ENCODE results near the gene TBC1D8. TPM values are rescaled to one million over a fixed set of nuclear protein-coding genes. Genes with fewer than 3 reads are reported as not detected.

TBC1D8 gene
- total RNA-seq, 2 experiments from 2014 or later = 0.29 to 0.70 TPM

DNA sequence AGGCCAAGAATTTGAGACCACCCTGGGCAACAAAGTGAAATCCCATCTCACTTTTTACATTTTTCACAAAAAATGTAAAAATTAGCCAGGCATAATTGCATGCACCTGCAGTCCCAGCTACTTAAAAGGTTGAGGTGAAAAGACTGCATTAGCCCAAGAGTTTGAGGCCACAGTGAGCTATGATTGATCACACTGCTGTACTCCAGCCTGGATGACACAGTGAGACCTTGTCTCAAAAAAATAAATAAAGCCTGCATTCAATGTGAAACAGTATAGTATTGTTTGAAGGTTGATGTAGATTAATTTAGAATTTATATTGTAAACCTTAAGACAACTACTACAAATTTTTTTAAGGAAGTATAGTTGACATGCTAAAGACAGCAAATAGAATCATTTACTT lies 53.5 kb downstream of the TBC1D8 start:
- POLR2A ChIA-PET = no interaction called here
- CTCF ChIA-PET = no interaction called here
- ATAC-seq (no peak), DNase-seq (no peak)
- Mint-ChIP-seq H3K4me1 (ENCODE audit: low read depth) (no peaks in the 10 kb centered on the region), H3K27me3 (ENCODE audit: low read depth) (peaks cover 19% of the 10 kb centered on the region), H3K9me3 (ENCODE audit: insufficient read depth) (peaks cover 7% of the 10 kb centered on the region), H3K36me3 (ENCODE audit: low read depth) (no peaks in the 10 kb centered on the region), H3K27ac (no peak overlapping the region), H3K4me3 (no peak overlapping the region)

DNA sequence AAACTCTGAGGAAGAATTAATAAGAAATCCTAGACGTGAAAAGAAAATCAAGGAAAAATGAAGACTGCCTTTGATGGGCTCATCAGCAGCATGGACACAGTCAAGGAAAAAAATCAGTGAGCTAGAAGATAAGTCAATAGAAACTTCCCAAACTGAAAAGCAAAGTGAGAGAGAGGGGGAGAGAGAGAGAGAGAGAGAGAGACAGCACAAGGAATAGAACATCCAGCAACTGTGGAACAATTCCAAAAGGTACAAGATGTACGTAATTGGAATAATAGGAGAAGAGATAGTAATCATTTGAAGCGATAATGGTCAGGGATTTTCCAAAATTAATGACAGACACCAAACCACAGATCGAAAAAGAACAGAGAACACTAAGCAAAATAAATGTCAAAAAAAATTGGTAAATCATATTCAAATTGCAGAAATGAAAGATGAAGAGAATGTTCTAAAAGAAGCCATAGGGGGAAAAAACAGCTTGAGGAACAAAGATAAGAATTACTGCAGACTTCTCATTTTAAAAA lies 54.5 kb downstream of the TBC1D8 start:
- peaks cover 19% of the 10 kb centered on the region for H3K27me3 Mint-ChIP-seq (ENCODE audit: low read depth)
- DNase-seq (no peak), ATAC-seq (no peak)
- ChIA-PET POLR2A (no interaction called here), CTCF (no interaction called here)
- no peak overlapping the region for H3K27ac Mint-ChIP-seq
- H3K36me3 Mint-ChIP-seq (ENCODE audit: low read depth) = no peaks in the 10 kb centered on the region
- no peaks in the 10 kb centered on the region for H3K4me1 Mint-ChIP-seq (ENCODE audit: low read depth)
- peaks cover 3% of the 10 kb centered on the region for H3K9me3 Mint-ChIP-seq (ENCODE audit: insufficient read depth)
- no peak overlapping the region for H3K4me3 Mint-ChIP-seq

DNA sequence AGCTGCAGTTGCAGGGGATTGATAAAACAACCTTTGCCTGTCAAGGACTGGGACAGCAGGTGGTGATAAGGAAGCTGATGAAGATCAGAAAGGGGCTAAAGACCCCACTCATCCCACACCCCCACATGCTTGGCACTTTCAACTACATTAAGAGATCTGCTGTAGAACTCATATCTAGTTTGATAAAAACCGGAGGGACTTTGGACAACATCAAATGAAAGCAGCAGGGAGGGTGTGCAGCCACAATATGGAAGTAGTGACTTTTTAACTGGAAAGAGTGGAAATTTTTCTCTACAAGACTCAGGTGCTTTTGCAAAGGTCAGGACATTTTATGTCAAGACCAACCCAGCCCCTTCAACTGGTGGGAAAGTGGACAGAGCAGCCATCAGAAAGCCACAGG lies 56.8 kb downstream of the TBC1D8 start:
- ChIA-PET POLR2A (no interaction called here), CTCF (no interaction called here)
- Mint-ChIP-seq H3K4me3 (no peak overlapping the region), H3K9me3 (ENCODE audit: insufficient read depth) (peaks cover 3% of the 10 kb centered on the region), H3K27ac (no peak overlapping the region), H3K36me3 (ENCODE audit: low read depth) (no peaks in the 10 kb centered on the region), H3K27me3 (ENCODE audit: low read depth) (peaks cover 17% of the 10 kb centered on the region), H3K4me1 (ENCODE audit: low read depth) (no peaks in the 10 kb centered on the region)
- no peak for DNase-seq
- no peak for ATAC-seq

DNA sequence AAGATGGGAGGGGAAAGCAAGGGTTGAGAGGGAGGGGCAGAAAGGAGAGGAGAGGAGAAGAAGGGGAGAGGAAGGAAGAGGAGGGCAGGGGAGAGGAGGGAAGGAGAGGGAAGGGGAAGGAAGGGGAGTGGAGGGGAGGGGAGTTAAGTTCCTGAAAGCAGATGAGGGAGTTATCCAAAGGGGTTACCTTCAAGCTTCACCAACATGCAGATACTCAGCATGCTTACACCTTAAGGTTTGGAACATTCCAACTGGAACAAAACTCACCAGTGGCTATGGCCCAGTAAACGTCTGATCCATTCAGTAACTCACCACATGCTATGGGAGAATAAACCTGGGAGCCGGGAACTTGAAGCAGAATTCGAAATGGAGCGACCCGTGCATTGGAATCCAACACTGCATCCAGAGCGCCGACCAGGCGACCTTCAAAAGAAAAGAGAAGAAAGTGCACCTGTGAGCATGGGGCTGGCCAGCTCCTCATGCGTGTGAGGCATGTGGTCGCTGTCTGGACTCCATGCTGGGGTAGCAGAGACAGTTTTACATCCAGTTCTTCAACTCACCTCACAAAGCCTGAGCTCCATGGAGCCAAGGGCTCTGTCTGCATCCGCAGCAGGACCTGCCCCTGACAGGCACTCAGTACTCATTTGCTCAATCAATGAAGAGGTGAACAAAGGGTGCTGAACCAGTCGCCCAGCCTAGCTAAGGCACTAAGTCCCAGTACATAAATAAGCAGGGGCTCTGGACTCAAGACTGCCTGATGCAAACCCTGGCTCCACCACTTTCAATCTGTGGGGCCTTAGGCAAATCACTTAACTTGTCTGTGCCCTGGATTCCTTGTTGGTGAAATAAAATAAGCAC lies 61.0 kb downstream of the TBC1D8 start:
- no peak overlapping the region for H3K27ac Mint-ChIP-seq
- no peaks in the 10 kb centered on the region for H3K9me3 Mint-ChIP-seq (ENCODE audit: insufficient read depth)
- no peaks in the 10 kb centered on the region for H3K4me1 Mint-ChIP-seq (ENCODE audit: low read depth)
- H3K27me3 Mint-ChIP-seq (ENCODE audit: low read depth) = peaks cover 2% of the 10 kb centered on the region
- ATAC-seq (no peak), DNase-seq (no peak)
- H3K36me3 Mint-ChIP-seq (ENCODE audit: low read depth) = no peaks in the 10 kb centered on the region
- no peak overlapping the region for H3K4me3 Mint-ChIP-seq
- CTCF ChIA-PET = no interaction called here
- POLR2A ChIA-PET = no interaction called here

DNA sequence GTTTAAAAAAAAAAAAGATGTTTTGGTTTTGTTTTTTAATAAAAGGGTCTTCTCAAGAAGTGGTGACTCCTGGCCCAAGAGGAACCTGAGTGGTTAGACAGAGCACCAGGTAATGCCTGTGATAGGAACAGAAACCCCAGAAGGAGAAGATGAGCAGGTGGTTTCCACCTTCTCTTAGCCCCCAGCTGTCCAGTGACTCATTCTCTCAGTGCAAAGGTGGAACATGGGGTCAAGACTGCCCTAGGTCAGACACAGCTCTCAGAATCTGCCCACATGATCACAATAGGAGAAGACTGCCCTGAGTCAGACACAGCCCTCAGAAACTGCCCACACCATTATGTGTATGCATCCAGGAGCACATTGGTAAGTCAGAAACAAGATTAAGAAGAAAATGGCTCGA lies 61.8 kb downstream of the TBC1D8 start:
- Mint-ChIP-seq H3K4me3 (no peak overlapping the region), H3K9me3 (ENCODE audit: insufficient read depth) (no peaks in the 10 kb centered on the region), H3K36me3 (ENCODE audit: low read depth) (no peaks in the 10 kb centered on the region), H3K4me1 (ENCODE audit: low read depth) (no peaks in the 10 kb centered on the region), H3K27ac (no peak overlapping the region), H3K27me3 (ENCODE audit: low read depth) (peaks cover 2% of the 10 kb centered on the region)
- ChIA-PET POLR2A (no interaction called here), CTCF (no interaction called here)
- no peak for DNase-seq
- no peak for ATAC-seq

DNA sequence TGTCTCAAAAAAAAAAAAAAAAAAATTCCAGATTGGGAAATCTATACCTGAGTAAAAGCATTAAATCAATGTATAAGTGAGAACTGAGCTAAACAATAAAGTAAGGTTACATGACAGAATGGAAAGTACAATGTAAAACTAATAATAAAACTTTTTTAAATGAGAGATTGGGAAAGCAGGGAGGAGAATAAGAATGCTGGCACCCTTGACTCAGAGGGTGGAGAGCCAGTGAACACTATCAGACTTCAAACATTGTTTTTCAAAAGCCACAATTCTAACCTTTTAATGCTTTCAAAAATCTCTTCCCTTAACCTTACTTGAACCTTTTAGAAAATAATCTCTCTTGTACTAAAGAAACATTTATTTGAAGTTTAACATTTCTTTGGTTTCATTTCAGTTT lies 63.5 kb downstream of the TBC1D8 start:
- CTCF ChIA-PET = no interaction called here
- H3K4me1 Mint-ChIP-seq (ENCODE audit: low read depth) = no peaks in the 10 kb centered on the region
- ATAC-seq = no peak

DNA sequence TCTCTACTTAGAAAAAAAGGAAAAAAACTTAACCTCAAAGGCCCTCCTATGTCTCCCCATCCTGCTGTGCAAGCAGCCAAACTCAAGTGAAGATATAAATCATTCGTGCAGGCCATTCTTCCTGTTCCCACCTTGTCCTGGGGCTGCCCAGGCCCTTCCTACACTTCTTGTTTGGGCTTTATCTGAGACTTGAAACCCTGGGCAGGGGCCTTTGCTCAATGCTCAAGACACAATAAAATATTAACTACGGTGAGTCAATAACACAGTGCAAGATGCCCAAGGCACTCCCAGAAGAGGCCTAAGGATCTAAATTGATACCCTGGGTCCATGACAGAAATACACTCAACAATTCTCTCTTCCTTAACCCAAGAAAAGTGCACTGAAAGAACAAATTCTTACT lies 67.6 kb downstream of the TBC1D8 start:
- ChIA-PET CTCF (no interaction called here), POLR2A (no interaction called here)
- Mint-ChIP-seq H3K27me3 (ENCODE audit: low read depth) (peaks cover 2% of the 10 kb centered on the region), H3K4me1 (ENCODE audit: low read depth) (no peaks in the 10 kb centered on the region), H3K9me3 (ENCODE audit: insufficient read depth) (no peaks in the 10 kb centered on the region), H3K27ac (no peak overlapping the region), H3K4me3 (no peak overlapping the region), H3K36me3 (ENCODE audit: low read depth) (no peaks in the 10 kb centered on the region)
- no peak for ATAC-seq
- DNase-seq = no peak

More for the DNA sequence above, 63.5 kb downstream of the TBC1D8 start:
- Mint-ChIP-seq H3K4me3 (no peak overlapping the region), H3K9me3 (ENCODE audit: insufficient read depth) (no peaks in the 10 kb centered on the region), H3K27me3 (ENCODE audit: low read depth) (no peaks in the 10 kb centered on the region), H3K36me3 (ENCODE audit: low read depth) (no peaks in the 10 kb centered on the region), H3K27ac (no peak overlapping the region)
- POLR2A ChIA-PET = no interaction called here
- no peak for DNase-seq

DNA sequence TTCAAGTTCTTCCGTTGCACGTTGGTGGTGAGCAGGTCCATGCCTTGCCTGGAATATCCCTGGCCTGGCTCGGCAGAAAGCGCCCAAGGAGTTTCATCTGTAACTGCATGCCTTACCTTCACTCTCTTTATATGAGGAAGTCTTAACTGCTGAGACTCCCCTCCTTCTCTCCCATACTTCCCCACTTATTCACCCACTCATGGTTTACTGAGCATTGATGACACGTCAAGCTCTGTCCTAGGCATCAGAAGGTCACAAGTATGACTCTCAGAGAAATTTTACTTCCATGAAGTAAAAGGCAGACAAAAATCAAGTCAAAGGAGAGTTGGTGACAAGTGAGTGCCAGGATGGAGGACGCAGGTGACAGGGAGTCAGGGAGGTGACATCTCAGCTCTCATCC lies 68.2 kb downstream of the TBC1D8 start:
- POLR2A ChIA-PET = no interaction called here
- no peak overlapping the region for H3K4me3 Mint-ChIP-seq
- H3K4me1 Mint-ChIP-seq (ENCODE audit: low read depth) = no peaks in the 10 kb centered on the region
- H3K27ac Mint-ChIP-seq = no peak overlapping the region
- no peaks in the 10 kb centered on the region for H3K9me3 Mint-ChIP-seq (ENCODE audit: insufficient read depth)
- CTCF ChIA-PET = no interaction called here
- peaks cover 2% of the 10 kb centered on the region for H3K27me3 Mint-ChIP-seq (ENCODE audit: low read depth)
- ATAC-seq (no peak), DNase-seq (no peak)
- no peaks in the 10 kb centered on the region for H3K36me3 Mint-ChIP-seq (ENCODE audit: low read depth)

DNA sequence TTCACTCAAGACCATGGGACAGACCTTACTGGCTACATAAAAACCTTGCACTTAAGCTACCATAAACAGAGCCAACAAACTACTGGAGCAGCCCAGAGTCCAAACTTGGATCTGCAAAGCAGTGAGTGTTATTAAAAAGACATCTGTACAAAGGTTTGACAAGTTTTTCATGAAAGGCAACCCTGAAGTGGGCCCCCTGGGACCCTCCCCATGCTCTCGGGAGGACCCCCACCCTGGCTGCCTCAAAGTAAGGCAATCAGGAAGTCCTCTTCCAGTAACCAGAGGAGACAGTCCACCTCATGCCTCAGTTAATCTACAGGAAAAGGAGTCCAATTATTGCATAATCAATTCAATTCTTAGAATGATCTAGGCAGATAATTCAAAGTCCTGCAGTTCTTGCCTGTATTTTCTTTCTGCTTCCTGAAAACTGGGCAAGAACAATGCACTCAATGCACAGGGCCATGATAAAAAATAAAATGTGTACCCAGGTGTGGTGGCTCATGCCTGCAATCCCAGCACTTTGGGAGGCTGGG lies 69.7 kb downstream of the TBC1D8 start:
- H3K9me3 Mint-ChIP-seq (ENCODE audit: insufficient read depth) = no peaks in the 10 kb centered on the region
- ATAC-seq = no peak
- DNase-seq = no peak
- ChIA-PET POLR2A (no interaction called here), CTCF (no interaction called here)
- no peaks in the 10 kb centered on the region for H3K36me3 Mint-ChIP-seq (ENCODE audit: low read depth)
- H3K4me3 Mint-ChIP-seq = no peak overlapping the region
- H3K27me3 Mint-ChIP-seq (ENCODE audit: low read depth) = peaks cover 2% of the 10 kb centered on the region
- no peaks in the 10 kb centered on the region for H3K4me1 Mint-ChIP-seq (ENCODE audit: low read depth)
- no peak overlapping the region for H3K27ac Mint-ChIP-seq

DNA sequence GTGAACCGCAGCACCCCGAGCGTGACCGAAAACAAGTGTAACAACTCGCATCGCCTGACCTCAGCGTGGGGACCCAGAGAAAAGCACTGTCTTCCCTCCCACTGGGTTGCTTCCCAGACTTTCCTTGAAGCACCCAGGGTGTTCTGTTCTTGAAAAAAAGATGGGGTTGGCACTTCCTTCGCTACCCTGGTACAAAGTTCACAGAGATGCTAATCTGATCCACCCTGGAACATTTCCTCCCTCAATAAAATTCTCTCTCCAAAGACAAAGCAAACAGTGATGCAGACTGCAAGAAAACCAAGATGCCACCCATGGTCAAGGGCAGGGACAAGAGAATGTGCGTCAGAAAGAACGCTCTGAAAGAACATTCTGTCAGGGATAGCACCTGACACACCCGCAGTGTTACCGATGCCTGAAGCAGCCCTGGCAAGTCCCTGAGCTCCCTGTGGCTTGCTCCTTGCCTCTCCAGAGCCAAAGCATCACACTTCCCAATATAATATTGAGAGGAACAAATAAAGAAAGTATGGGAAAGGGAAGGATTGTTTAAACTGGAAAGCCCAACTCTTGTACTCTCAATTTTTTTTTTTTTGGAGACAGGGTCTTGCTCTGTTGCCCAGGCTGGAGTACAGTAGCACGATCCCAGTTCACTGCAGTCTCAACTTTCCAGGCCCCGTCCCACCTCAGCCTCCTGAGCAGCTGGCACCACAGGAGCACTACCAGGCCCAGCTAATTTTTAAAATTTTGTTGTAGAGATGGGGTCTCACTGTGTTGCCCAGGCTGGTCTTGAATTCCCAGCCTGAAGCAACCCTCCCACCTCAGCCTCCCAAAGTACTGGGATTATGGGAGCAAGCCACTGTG lies 70.7 kb downstream of the TBC1D8 start:
- H3K9me3 Mint-ChIP-seq (ENCODE audit: insufficient read depth) = peaks cover 4% of the 10 kb centered on the region
- ChIA-PET CTCF (no interaction called here), POLR2A (no interaction called here)
- peaks cover 2% of the 10 kb centered on the region for H3K27me3 Mint-ChIP-seq (ENCODE audit: low read depth)
- ATAC-seq = no peak
- no peaks in the 10 kb centered on the region for H3K36me3 Mint-ChIP-seq (ENCODE audit: low read depth)
- DNase-seq = no peak
- no peak overlapping the region for H3K4me3 Mint-ChIP-seq
- H3K4me1 Mint-ChIP-seq (ENCODE audit: low read depth) = no peaks in the 10 kb centered on the region
- H3K27ac Mint-ChIP-seq = no peak overlapping the region

DNA sequence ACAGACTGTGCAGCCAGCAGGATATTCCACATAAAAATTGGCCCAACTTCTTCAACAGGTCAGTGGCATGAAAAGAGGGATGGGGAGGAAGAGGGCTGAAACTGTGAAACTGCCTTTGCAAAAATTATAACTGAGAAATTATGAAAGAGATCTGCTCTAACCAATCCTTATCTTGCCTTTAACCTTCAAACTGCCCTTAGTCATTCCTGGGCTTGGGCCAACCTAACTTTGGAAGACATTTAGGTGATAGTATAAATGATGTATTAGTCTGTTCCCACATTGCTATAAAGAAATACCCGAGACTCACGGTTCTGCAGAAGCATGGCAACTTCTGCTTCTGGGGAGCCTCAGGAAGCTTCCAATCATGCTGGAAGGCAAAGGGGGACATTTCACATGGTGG lies 74.6 kb downstream of the TBC1D8 start:
- ATAC-seq (no peak), DNase-seq (no peak)
- Mint-ChIP-seq H3K27ac (no peak overlapping the region), H3K9me3 (ENCODE audit: insufficient read depth) (peaks cover 9% of the 10 kb centered on the region), H3K4me3 (no peak overlapping the region), H3K27me3 (ENCODE audit: low read depth) (peaks cover 2% of the 10 kb centered on the region), H3K4me1 (ENCODE audit: low read depth) (no peaks in the 10 kb centered on the region), H3K36me3 (ENCODE audit: low read depth) (no peaks in the 10 kb centered on the region)
- CTCF ChIA-PET = no interaction called here
- POLR2A ChIA-PET = no interaction called here

DNA sequence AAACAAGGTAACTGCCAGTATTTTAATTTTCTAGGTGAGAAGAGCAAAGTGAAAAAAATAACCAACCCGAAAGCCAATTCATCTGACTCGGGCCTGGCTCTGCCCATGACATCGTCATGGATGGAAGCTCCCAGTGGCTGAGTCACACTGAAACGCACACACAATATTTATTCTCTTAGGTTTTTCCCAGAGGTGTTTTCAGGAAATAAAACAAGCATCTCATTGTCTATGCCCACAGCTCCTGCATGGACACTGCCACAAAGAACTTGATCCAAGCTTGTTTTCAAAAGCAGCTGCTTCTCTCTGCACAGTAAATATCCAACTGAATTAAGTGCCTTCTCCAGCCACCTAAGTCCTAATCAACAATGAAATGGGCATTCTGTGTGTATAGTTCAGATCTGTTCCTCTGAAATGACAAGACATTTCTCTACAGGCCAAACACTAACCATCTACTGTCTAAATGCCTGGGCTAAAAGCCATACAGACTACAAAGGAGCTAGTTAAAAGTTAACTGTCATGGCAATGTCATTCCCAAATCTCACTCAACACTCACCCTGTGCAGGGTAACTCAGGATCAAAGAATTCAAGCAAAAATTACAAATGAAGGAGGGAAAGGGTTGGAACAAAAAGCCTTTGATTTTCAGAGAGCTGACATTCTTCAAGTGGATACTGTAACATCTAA lies 86.2 kb downstream of the TBC1D8 start:
- POLR2A ChIA-PET = no interaction called here
- Mint-ChIP-seq H3K36me3 (ENCODE audit: low read depth) (no peaks in the 10 kb centered on the region), H3K4me3 (no peak overlapping the region), H3K4me1 (ENCODE audit: low read depth) (no peaks in the 10 kb centered on the region), H3K9me3 (ENCODE audit: insufficient read depth) (no peaks in the 10 kb centered on the region), H3K27me3 (ENCODE audit: low read depth) (peaks cover 3% of the 10 kb centered on the region), H3K27ac (no peak overlapping the region)
- CTCF ChIA-PET = no interaction called here
- no peak for ATAC-seq
- DNase-seq = no peak
